Left lung (tissue), 10 donors: Measurements from ENCODE around the gene FHL5. TPM values are rescaled to one million over a fixed set of nuclear protein-coding genes. Genes with fewer than 3 reads are reported as not detected.

Experiments used
- ATAC-seq: fragments of 200-7000 bp; cut with Tn5 transposase; one replicate; pipeline ENCODE4 v1.9.1; 2020; ENCODE audit warnings: moderate library complexity
- DNase-seq, 4 donors: peaks; one replicate each; pipeline ENCODE4 v3.0.0-alpha.2; 2013 to 2020
- H3K27ac ChIP-seq, 2 donors: fragments of 200-600 bp; sonication (generic) in 1 of 2; one replicate each; pipeline versions ENCODE4 v1.5.0 to v1.8.0; 2020 to 2021
- H3K27me3 ChIP-seq, 2 donors: fragments of 200-600 bp; sonication (generic) in 1 of 2; one replicate each; pipeline versions ENCODE4 v1.5.0 to v1.8.0; 2020 to 2021
- H3K36me3 ChIP-seq, 2 donors: fragments of 200-600 bp; sonication (generic) in 1 of 2; one replicate each; pipeline versions ENCODE4 v1.5.0 to v1.8.0; 2020 to 2021
- H3K4me1 ChIP-seq, 2 donors: fragments of 200-600 bp; one replicate each; pipeline ENCODE4 v1.8.0; 2021
- H3K4me3 ChIP-seq, 2 donors: fragments of 200-600 bp; sonication (generic) in 1 of 2; one replicate each; pipeline versions ENCODE4 v1.5.0 to v1.8.0; 2020 to 2021; ENCODE audit warnings: mild to moderate bottlenecking in 1 of 2
- H3K9me3 ChIP-seq, 2 donors: fragments of 200-600 bp; sonication (generic) in 1 of 2; one replicate each; pipeline versions ENCODE4 v1.5.0 to v1.8.0; 2020 to 2021
- CTCF ChIP-seq, 2 donors: fragments of 200-600 bp; sonication (generic) in 1 of 2; IDR thresholded peaks; one replicate each; pipeline versions ENCODE4 v1.5.0 to v1.8.0; 2021; ENCODE audit warnings: antibody characterized with exemption in 2 of 2
- intact Hi-C, 2 donors: fragments of 100-400 bp; cut with DNase I; formaldehyde crosslinking; loops; one replicate each; pipeline versions ENCODE4 v1.11.2 to v1.14.2; 2022
- polyA plus RNA-seq, 6 donors: library from polyadenylated mRNA; unstranded; fragments of 120-200 nt; gene quantifications; one replicate each; pipeline ENCODE4 v1.2.1, GENCODE V29; 2013; ENCODE audit not compliant: insufficient read length in 6 of 6
- total RNA-seq, 2 donors: library from RNA; stranded (reverse); fragmentation: NEBNext Ultra II Directional; extraction: Animal tissue kit (Norgen Biotek cat#: 25700); gene quantifications; one replicate each; pipeline ENCODE4 v1.2.1, GENCODE V29; 2021
- donor health status: DM: no; HTN: yes; CAD: no.
- donor health status: DM: no; HTN: no; CAD: no.

FHL5 gene
- total and polyA plus RNA-seq, 8 donors, result 2.4 to 15.1 (median 3.8) TPM

- intact Hi-C loops, result no loop called here
- H3K4me1 ChIP-seq, result no peaks in the 10 kb centered on the region
- no peaks in the 10 kb centered on the region for H3K36me3 ChIP-seq
- ATAC-seq (no peak), DNase-seq (no peak)
- H3K27me3 ChIP-seq, result no peaks in the 10 kb centered on the region
- TF ChIP-seq CTCF (IDR thresholded peaks at IDR 0.05), result no peak
- no peak overlapping the region for H3K27ac ChIP-seq
- peaks cover 0 to 20% of the 10 kb centered on the region in 2 donors for H3K9me3 ChIP-seq
- H3K4me3 ChIP-seq, result no peak overlapping the region
These were observed 8.6 kb downstream of the FHL5 start for GRCh38 chr6:96571551-96571950.

GRCh38 chr6:96575359-96575758 is 12.4 kb downstream of the FHL5 start:
- peaks cover 0 to 10% of the 10 kb centered on the region in 2 donors for H3K9me3 ChIP-seq
- no peaks in the 10 kb centered on the region for H3K4me1 ChIP-seq
- no peak overlapping the region for H3K27ac ChIP-seq
- intact Hi-C loops, result no loop called here
- ATAC-seq (no peak), DNase-seq (no peak)
- no peak for TF ChIP-seq CTCF (IDR thresholded peaks at IDR 0.05)
- H3K4me3 ChIP-seq, result no peak overlapping the region
- no peaks in the 10 kb centered on the region for H3K36me3 ChIP-seq
- H3K27me3 ChIP-seq, result no peaks in the 10 kb centered on the region

GRCh38 chr6:96576221-96576620 is 13.3 kb downstream of the FHL5 start:
- Histone ChIP-seq H3K27ac (no peak overlapping the region), H3K9me3 (peaks cover 0 to 1% of the 10 kb centered on the region in 2 donors), H3K4me1 (no peaks in the 10 kb centered on the region), H3K36me3 (no peaks in the 10 kb centered on the region), H3K4me3 (no peak overlapping the region), H3K27me3 (no peaks in the 10 kb centered on the region)
- ATAC-seq, result no peak
- no peak for TF ChIP-seq CTCF (IDR thresholded peaks at IDR 0.05)
- intact Hi-C loops, result no loop called here
- no peak for DNase-seq

GRCh38 chr6:96582021-96582420 is 19.1 kb downstream of the FHL5 start:
- Histone ChIP-seq H3K36me3 (no peaks in the 10 kb centered on the region), H3K4me1 (no peaks in the 10 kb centered on the region), H3K4me3 (no peak overlapping the region), H3K9me3 (no peaks in the 10 kb centered on the region), H3K27ac (no peak overlapping the region), H3K27me3 (no peaks in the 10 kb centered on the region)
- DNase-seq (no peak), ATAC-seq (no peak)
- no peak for TF ChIP-seq CTCF (IDR thresholded peaks at IDR 0.05)
- intact Hi-C loops, result no loop called here

- no peak for TF ChIP-seq CTCF (IDR thresholded peaks at IDR 0.05)
- H3K4me1 ChIP-seq, result no peaks in the 10 kb centered on the region
- no peak for ATAC-seq
These were observed 19.5 kb downstream of the FHL5 start for GRCh38 chr6:96582436-96582835.

More at GRCh38 chr6:96582436-96582835, 19.5 kb downstream of the FHL5 start:
- Histone ChIP-seq H3K27me3 (no peaks in the 10 kb centered on the region), H3K27ac (no peak overlapping the region), H3K4me3 (no peak overlapping the region), H3K36me3 (no peaks in the 10 kb centered on the region), H3K9me3 (no peaks in the 10 kb centered on the region)
- DNase-seq, result no peak
- intact Hi-C loops, result no loop called here
